Panc1 (cell line): ENCODE results near the gene EIF2AK2. TPM values are rescaled to one million over a fixed set of nuclear protein-coding genes. Genes with fewer than 3 reads are reported as not detected.

Experiments used
- ATAC-seq: fragments of 200-7000 bp; cut with Tn5 transposase; 2 replicates; pipeline ENCODE4 v1.9.1; 2020; ENCODE audit warnings: mild to moderate bottlenecking, moderate library complexity
- BruUV-seq: library from RNA; stranded (reverse); fragments of 400-500 nt; replicated peaks from 2 replicates; lab custom pipeline; 2021; lab: Mats Ljungman, UMichigan
- CTCF ChIA-PET: fragments of 300-600 bp; sonication (Branson Sonifier 250); formaldehyde crosslinking; loops from one replicate; lab custom pipeline; 2022; ENCODE audit warnings: antibody characterized with exemption; lab: Charles Lee
- POLR2A ChIA-PET: fragments of 300-600 bp; sonication (Branson Sonifier 250); formaldehyde crosslinking; loops from one replicate; lab custom pipeline; 2022; ENCODE audit warnings: antibody characterized with exemption; lab: Charles Lee
- DNase-seq: peaks from one replicate; pipeline ENCODE4 v3.0.0-alpha.2; 2010; ENCODE audit warnings: low read depth, low spot score
- H3K27ac ChIP-seq: 2 replicates; pipeline ENCODE4 v1.5.1; 2011; ENCODE audit warnings: mild to moderate bottlenecking, low read length, inconsistent platforms
- H3K27me3 ChIP-seq: fragments of 200-500 bp; sonication (Bioruptor generic); 2 replicates; pipeline ENCODE4 v1.6.0; 2014; ENCODE audit warnings: low read length, inconsistent platforms; ENCODE audit not compliant: control insufficient read depth, insufficient read depth
- H3K36me3 ChIP-seq: fragments of 200-500 bp; sonication (Bioruptor generic); 2 replicates; pipeline ENCODE4 v1.5.1; 2014; ENCODE audit warnings: inconsistent platforms, mild to moderate bottlenecking, low read length, moderate library complexity; ENCODE audit not compliant: control insufficient read depth, insufficient read depth
- H3K4me1 ChIP-seq: 2 replicates; pipeline ENCODE4 v1.5.1; 2011; ENCODE audit warnings: inconsistent platforms, mild to moderate bottlenecking, low read length, moderate library complexity; ENCODE audit not compliant: control insufficient read depth, insufficient read depth
- H3K4me3 ChIP-seq, 2 experiments: 2 replicates each; pipeline ENCODE4 v1.5.1; 2011 to 2012; ENCODE audit warnings: low read depth in 2 of 2, low read length in 2 of 2, mild to moderate bottlenecking in 2 of 2, inconsistent platforms in 1 of 2, moderate library complexity in 1 of 2
- H3K9me3 ChIP-seq: fragments of 200-500 bp; sonication (Bioruptor generic); 2 replicates; pipeline ENCODE4 v1.5.1; 2014; ENCODE audit warnings: low read depth, mild to moderate bottlenecking, inconsistent platforms, low read length, moderate library complexity; ENCODE audit not compliant: control insufficient read depth, insufficient read depth
- CTCF ChIP-seq: fragments of 450-650 bp; IDR thresholded peaks from 2 replicates; pipeline ENCODE4 v1.5.1; 2017; ENCODE audit warnings: mild to moderate bottlenecking
- POLR2AphosphoS5 ChIP-seq: IDR thresholded peaks from 2 replicates; pipeline ENCODE4 v1.6.1; 2012; ENCODE audit warnings: mild to moderate bottlenecking, low read depth, low read length, moderate library complexity
- REST ChIP-seq, 2 experiments: IDR thresholded peaks; 2 replicates each; pipeline ENCODE4 v1.6.1; 2011 to 2012; ENCODE audit warnings: low read depth in 2 of 2, control low read depth in 1 of 2, low read length in 1 of 2, mild to moderate bottlenecking in 1 of 2, moderate library complexity in 1 of 2; ENCODE audit not compliant: insufficient read depth in 1 of 2
- SIN3A ChIP-seq: IDR thresholded peaks from 2 replicates; pipeline ENCODE4 v1.6.1; 2012; ENCODE audit warnings: low read depth, mild to moderate bottlenecking, low read length, moderate library complexity, borderline replicate concordance; ENCODE audit not compliant: insufficient read depth
- TCF7L2 ChIP-seq: IDR thresholded peaks from 2 replicates; pipeline ENCODE4 v1.6.1; 2011; ENCODE audit warnings: mild to moderate bottlenecking, low read depth, low read length, inconsistent platforms
- in situ Hi-C: cut with HindIII; loops from 2 replicates; pipeline ENCODE4 v1.10.0; 2016; ENCODE audit warnings: low sequenced_read_pairs, low pct_unique_long_range_greater_than_20kb
- intact Hi-C: fragments of 100-400 bp; cut with micrococcal nuclease; formaldehyde crosslinking; loops from one replicate; pipeline ENCODE4 v1.10.0; 2022; ENCODE audit not compliant: unreplicated experiment
- total RNA-seq: library from RNA; stranded (reverse); gene quantifications from one replicate; pipeline ENCODE4 v1.2.1, GENCODE V29; 2021; ENCODE audit not compliant: unreplicated experiment

The EIF2AK2 gene
- total RNA-seq, 1 experiment from 2014 or later: 44.3 TPM

GRCh38 chr2:37143974-37144373 lies 12.8 kb downstream of the EIF2AK2 start:
- intact Hi-C loops (no loop called here), in situ Hi-C loops (no loop called here)
- no peaks in the 10 kb centered on the region for H3K27me3 ChIP-seq
- no peak for DNase-seq
- ChIA-PET POLR2A (interaction anchor here (0.6 kb wide), 1 partner anchor 94 kb away, joined by 8 read pairs; no protein-coding TSS in a partner anchor), CTCF (no interaction called here)
- ATAC-seq: no peak
- no TSS peak for BruUV-seq
- H3K9me3 ChIP-seq: no peaks in the 10 kb centered on the region
- TF ChIP-seq POLR2AphosphoS5 (no peak), REST (IDR thresholded peaks at IDR 0.05; ENCODE audit: insufficient read depth in 1 of 2, low read depth in 2 of 2, low read length in 1 of 2) (no peak), SIN3A (no peak), CTCF (no peak), TCF7L2 (no peak)
- peaks cover 22% of the 10 kb centered on the region for H3K36me3 ChIP-seq
- no peak overlapping the region for H3K27ac ChIP-seq
- H3K4me1 ChIP-seq: no peaks in the 10 kb centered on the region
- H3K4me3 ChIP-seq: no peak overlapping the region

- H3K27ac ChIP-seq: no peak overlapping the region
- no peak for ATAC-seq
- CTCF ChIA-PET: no interaction called here
- POLR2A ChIA-PET: no interaction called here
- in situ Hi-C loops (no loop called here), intact Hi-C loops (no loop called here)
- H3K4me3 ChIP-seq: no peak overlapping the region
- H3K9me3 ChIP-seq: no peaks in the 10 kb centered on the region
- no TSS peak for BruUV-seq
- no peaks in the 10 kb centered on the region for H3K4me1 ChIP-seq
- H3K27me3 ChIP-seq: no peaks in the 10 kb centered on the region
- TF ChIP-seq REST (IDR thresholded peaks at IDR 0.05; ENCODE audit: insufficient read depth in 1 of 2, low read depth in 2 of 2, low read length in 1 of 2) (no peak), TCF7L2 (no peak), POLR2AphosphoS5 (no peak), CTCF (no peak), SIN3A (no peak)
- no peak for DNase-seq
- peaks cover 27% of the 10 kb centered on the region for H3K36me3 ChIP-seq
Measured at GRCh38 chr2:37142546-37142945, 14.2 kb downstream of the EIF2AK2 start.
